Common myeloid progenitor, CD34-positive (primary cell): ENCODE data around the gene ZNRF4.
A peak's percentile ranks its signal among the peaks of the same experiment; 100 is the strongest.

Source experiments
- CTCF ChIA-PET: fragments of 350-600 bp; sonication (Branson Sonifier 250); formaldehyde crosslinking; loops from one replicate; lab custom pipeline; 2021; ENCODE audit warnings: antibody characterized with exemption; lab: Charles Lee
- POLR2A ChIA-PET: fragments of 350-600 bp; sonication (Branson Sonifier 250); formaldehyde crosslinking; loops from one replicate; lab custom pipeline; 2021; ENCODE audit warnings: antibody characterized with exemption; lab: Charles Lee
- DNase-seq, 3 donors: peaks; one replicate each; pipeline versions ENCODE4 v3.0.0 to v3.0.0-alpha.2; 2013
- H3K27ac ChIP-seq, 2 experiments: 1 replicate in 1 of 2; 2 replicates in 1 of 2; pipeline ENCODE4 v1.7.0; 2013; ENCODE audit warnings: inconsistent platforms in 2 of 2, low read length in 2 of 2, mild to moderate bottlenecking in 2 of 2, low read depth in 1 of 2, moderate library complexity in 1 of 2; ENCODE audit not compliant: severe bottlenecking in 2 of 2, insufficient read depth in 1 of 2, poor library complexity in 1 of 2
- H3K27me3 ChIP-seq, 5 experiments: replicated peaks in 2 of 5; 1 replicate in 3 of 5; 2 replicates in 2 of 5; pipeline versions ENCODE4 v1.6.1 to v1.7.0; 2013; ENCODE audit warnings: low read length in 4 of 5, mild to moderate bottlenecking in 2 of 5, moderate library complexity in 2 of 5, inconsistent platforms in 1 of 5; ENCODE audit not compliant: insufficient read depth in 5 of 5, control insufficient read depth in 4 of 5
- H3K36me3 ChIP-seq, 4 experiments: 1 replicate in 2 of 4; 2 replicates in 2 of 4; pipeline versions ENCODE4 v1.6.1 to v1.7.0; 2013; ENCODE audit warnings: low read length in 3 of 4, control low read depth in 1 of 4, mild to moderate bottlenecking in 1 of 4; ENCODE audit not compliant: control insufficient read depth in 4 of 4, insufficient read depth in 4 of 4
- H3K4me1 ChIP-seq, 4 experiments: 1 replicate in 3 of 4; 2 replicates in 1 of 4; pipeline versions ENCODE4 v1.6.1 to v1.7.1; 2013; ENCODE audit warnings: low read length in 3 of 4, mild to moderate bottlenecking in 3 of 4, control low read depth in 1 of 4, inconsistent platforms in 1 of 4, moderate library complexity in 1 of 4; ENCODE audit not compliant: control insufficient read depth in 4 of 4, insufficient read depth in 4 of 4; ENCODE audit errors: control extremely low read depth in 1 of 4
- H3K4me3 ChIP-seq, 7 experiments: 1 replicate in 4 of 7; 2 replicates in 3 of 7; pipeline versions ENCODE4 v1.5.1 to v1.7.0; 2013; ENCODE audit warnings: mild to moderate bottlenecking in 7 of 7, low read length in 6 of 7, moderate library complexity in 6 of 7, inconsistent platforms in 2 of 7, low read depth in 2 of 7, control low read depth in 1 of 7; ENCODE audit not compliant: insufficient read depth in 4 of 7, control insufficient read depth in 1 of 7; ENCODE audit errors: extremely low read depth in 1 of 7
- H3K9me3 ChIP-seq, 5 experiments: 1 replicate in 4 of 5; 2 replicates in 1 of 5; pipeline versions ENCODE4 v1.6.1 to v1.7.1; 2013; ENCODE audit warnings: low read length in 4 of 5, mild to moderate bottlenecking in 2 of 5, inconsistent platforms in 1 of 5, low read depth in 1 of 5, moderate library complexity in 1 of 5; ENCODE audit not compliant: control insufficient read depth in 4 of 5, insufficient read depth in 2 of 5; ENCODE audit errors: control extremely low read depth in 1 of 5
- WGBS: methylation state at CpG from one replicate; pipeline ENCODE4 v1.1.5; 2013; ENCODE audit not compliant: insufficient coverage; 5-methylcytosine and 5-hydroxymethylcytosine counted together

ZNRF4 gene

GRCh38 chr19:5458420-5458819, 3.2 kb downstream of the ZNRF4 start:
- H3K36me3 ChIP-seq: no peaks in the 10 kb centered on the region
- H3K27ac ChIP-seq: no peak overlapping the region
- ChIA-PET POLR2A (interaction anchor here (0.6 kb wide), 1 partner anchor 1639 kb away, joined by 3 read pairs; no protein-coding TSS in a partner anchor), CTCF (no interaction called here)
- H3K4me1 ChIP-seq: no peaks in the 10 kb centered on the region
- WGBS: 91% methylated on average over 4 of the region's 7 CpGs
- no peak for DNase-seq
- H3K27me3 ChIP-seq: peaks cover 0 to 2% (median 0%) of the 10 kb centered on the region in 5 experiments
- no peak overlapping the region for H3K4me3 ChIP-seq
- H3K9me3 ChIP-seq: peaks cover 0 to 4% (median 0%) of the 10 kb centered on the region in 5 experiments

DNA sequence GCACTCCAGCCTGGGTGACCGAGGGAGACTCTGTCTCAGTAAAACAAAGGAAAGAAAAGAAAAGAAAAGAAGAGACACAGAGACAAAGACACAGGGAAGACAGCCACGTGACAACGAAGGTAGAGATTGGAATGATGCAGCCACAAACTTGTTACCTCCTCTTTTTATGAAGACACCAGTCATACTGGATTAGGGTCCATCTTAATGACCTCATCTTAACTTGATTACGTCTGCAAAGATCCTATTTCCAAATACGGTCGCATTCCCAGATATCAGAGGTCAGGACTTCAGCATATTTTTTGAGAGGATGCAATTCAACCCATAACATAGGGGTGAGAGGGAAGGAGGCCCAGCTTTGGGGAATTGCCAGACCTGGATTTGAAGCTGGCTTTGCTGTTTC, 4.1 kb downstream of the ZNRF4 start:
- no peak for DNase-seq
- Histone ChIP-seq H3K4me1 (no peaks in the 10 kb centered on the region), H3K9me3 (peaks cover 0 to 4% (median 0%) of the 10 kb centered on the region in 5 experiments), H3K4me3 (no peak overlapping the region), H3K27me3 (peaks cover 0 to 2% (median 0%) of the 10 kb centered on the region in 5 experiments), H3K36me3 (no peaks in the 10 kb centered on the region), H3K27ac (no peak overlapping the region)
- ChIA-PET POLR2A (no interaction called here), CTCF (no interaction called here)
- WGBS: 82% methylated on average over 3 of the region's 6 CpGs

DNA sequence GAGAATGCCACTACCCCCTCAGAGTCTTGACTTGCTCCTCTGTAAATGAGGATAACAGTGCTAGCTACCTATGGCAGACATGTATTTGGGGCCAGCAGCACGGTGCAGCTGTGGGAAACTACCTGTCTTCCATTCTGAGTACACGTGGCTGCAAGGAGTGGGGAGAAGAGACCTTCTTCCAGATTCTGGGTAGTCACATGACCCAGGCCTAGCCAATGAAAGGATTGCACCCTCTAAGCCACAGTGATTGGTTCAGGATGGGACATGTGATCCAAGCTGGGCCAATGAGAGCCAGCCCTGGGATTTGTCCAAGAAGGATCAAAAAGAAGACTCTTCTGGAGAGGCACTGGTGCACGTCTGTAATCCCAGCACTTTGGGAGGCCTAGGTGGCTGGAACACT, 5.5 kb downstream of the ZNRF4 start:
- POLR2A ChIA-PET: no interaction called here
- DNase-seq: no peak

DNA sequence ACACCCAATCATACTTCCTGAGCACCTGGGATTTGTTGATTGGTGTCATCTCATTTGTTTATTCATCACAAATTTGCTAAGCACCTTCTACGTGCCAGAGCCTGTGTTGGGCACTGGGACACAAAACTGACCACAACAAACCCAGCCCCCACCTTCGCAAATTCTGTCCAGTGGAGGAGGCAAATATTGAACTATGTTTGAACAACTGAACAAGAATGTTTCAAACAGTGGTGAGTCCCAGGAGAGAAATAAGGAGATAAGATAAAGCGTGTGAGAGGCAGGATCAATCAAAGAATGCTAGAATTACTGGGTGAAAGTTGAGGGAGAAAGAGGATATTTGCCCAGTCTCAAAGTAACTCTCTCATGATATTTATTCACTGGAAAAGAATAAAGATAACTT, 8.7 kb downstream of the ZNRF4 start:
- no peak for DNase-seq
- POLR2A ChIA-PET: no interaction called here
- 86% methylated on average over 1 of the region's 3 CpGs for WGBS
- Histone ChIP-seq H3K4me3 (no peak overlapping the region), H3K9me3 (peaks cover 0 to 4% (median 0%) of the 10 kb centered on the region in 5 experiments), H3K27me3 (peaks cover 0 to 6% (median 0%) of the 10 kb centered on the region in 5 experiments), H3K4me1 (no peaks in the 10 kb centered on the region), H3K36me3 (no peaks in the 10 kb centered on the region), H3K27ac (no peak overlapping the region)
- CTCF ChIA-PET: no interaction called here

More for the DNA sequence above, 5.5 kb downstream of the ZNRF4 start:
- Histone ChIP-seq H3K27ac (no peak overlapping the region), H3K9me3 (peaks cover 0 to 4% (median 0%) of the 10 kb centered on the region in 5 experiments), H3K4me1 (no peaks in the 10 kb centered on the region), H3K4me3 (no peak overlapping the region), H3K27me3 (peaks cover 0 to 4% (median 0%) of the 10 kb centered on the region in 5 experiments), H3K36me3 (no peaks in the 10 kb centered on the region)
- WGBS: 81% methylated on average over 3 of the region's 3 CpGs
- CTCF ChIA-PET: no interaction called here

DNA sequence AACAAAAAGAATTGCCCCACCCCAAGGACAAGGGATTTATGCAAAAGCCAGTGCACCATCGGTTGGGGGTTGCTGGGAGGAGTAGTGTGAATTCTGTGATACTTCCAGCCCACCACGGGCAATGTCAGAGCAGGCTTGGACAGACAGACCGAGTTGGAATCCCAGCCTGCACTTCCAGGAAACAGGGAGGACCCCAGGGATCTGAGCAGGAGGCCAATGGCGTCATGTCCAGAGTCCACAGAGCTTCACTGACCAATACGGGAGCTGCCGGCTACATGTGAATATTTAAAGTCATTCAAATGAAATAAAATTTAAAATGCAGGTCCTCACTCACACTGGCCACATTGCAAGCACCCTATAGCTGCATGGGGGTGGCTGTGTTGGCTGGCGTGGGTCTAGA, 10.9 kb downstream of the ZNRF4 start:
- 80% methylated on average over 3 of the region's 7 CpGs for WGBS
- ChIA-PET CTCF (no interaction called here), POLR2A (interaction anchor here (0.5 kb wide), 1 partner anchor 1104 kb away, joined by 5 read pairs; no protein-coding TSS in a partner anchor)
- DNase-seq: no peak
- Histone ChIP-seq H3K4me3 (no peak overlapping the region), H3K27me3 (peaks cover 0 to 5% (median 0%) of the 10 kb centered on the region in 5 experiments), H3K4me1 (no peaks in the 10 kb centered on the region), H3K27ac (no peak overlapping the region), H3K9me3 (peaks cover 0 to 1% (median 0%) of the 10 kb centered on the region in 5 experiments), H3K36me3 (no peaks in the 10 kb centered on the region)

GRCh38 chr19:5466814-5467291, 11.6 kb downstream of the ZNRF4 start:
- no peak overlapping the region for H3K4me3 ChIP-seq
- no peaks in the 10 kb centered on the region for H3K4me1 ChIP-seq
- ChIA-PET CTCF (no interaction called here), POLR2A (interaction anchor here (0.5 kb wide), 1 partner anchor 1103 kb away, joined by 5 read pairs; no protein-coding TSS in a partner anchor)
- peaks cover 0 to 5% (median 0%) of the 10 kb centered on the region in 5 experiments for H3K27me3 ChIP-seq
- peak in 1 of 3 donors; percentile 15 for DNase-seq
- H3K9me3 ChIP-seq: no peaks in the 10 kb centered on the region
- WGBS: 58% methylated on average over 9 of the region's 12 CpGs
- H3K27ac ChIP-seq: no peak overlapping the region
- H3K36me3 ChIP-seq: no peaks in the 10 kb centered on the region

DNA sequence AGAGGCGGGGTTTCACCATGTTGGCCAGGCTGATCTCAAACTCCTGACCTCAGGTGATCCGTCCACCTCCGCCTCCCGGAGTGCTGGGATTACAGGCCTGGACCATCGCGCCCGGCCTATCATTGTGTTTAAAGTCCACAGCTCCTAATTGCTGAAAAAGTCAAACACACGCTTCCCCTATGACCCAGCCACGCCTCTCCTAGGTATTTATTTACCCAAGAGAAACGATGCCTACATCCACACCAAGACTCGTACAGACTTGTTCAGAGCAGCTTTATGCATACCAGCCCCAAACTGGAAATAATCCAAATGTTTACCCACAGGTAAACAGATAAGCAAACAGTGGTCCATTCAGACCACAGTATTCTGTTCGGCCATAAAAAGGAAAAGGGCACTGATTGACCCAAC, 15.1 kb downstream of the ZNRF4 start:
- Histone ChIP-seq H3K4me3 (no peak overlapping the region), H3K9me3 (no peaks in the 10 kb centered on the region), H3K4me1 (no peaks in the 10 kb centered on the region), H3K27me3 (peaks cover 0 to 5% (median 2%) of the 10 kb centered on the region in 5 experiments), H3K36me3 (no peaks in the 10 kb centered on the region), H3K27ac (no peak overlapping the region)
- no peak for DNase-seq
- 83% methylated on average over 8 of the region's 12 CpGs for WGBS
- POLR2A ChIA-PET: no interaction called here
- CTCF ChIA-PET: no interaction called here
